ENCODE results near the gene TSPAN33.

The TSPAN33 gene

DNA sequence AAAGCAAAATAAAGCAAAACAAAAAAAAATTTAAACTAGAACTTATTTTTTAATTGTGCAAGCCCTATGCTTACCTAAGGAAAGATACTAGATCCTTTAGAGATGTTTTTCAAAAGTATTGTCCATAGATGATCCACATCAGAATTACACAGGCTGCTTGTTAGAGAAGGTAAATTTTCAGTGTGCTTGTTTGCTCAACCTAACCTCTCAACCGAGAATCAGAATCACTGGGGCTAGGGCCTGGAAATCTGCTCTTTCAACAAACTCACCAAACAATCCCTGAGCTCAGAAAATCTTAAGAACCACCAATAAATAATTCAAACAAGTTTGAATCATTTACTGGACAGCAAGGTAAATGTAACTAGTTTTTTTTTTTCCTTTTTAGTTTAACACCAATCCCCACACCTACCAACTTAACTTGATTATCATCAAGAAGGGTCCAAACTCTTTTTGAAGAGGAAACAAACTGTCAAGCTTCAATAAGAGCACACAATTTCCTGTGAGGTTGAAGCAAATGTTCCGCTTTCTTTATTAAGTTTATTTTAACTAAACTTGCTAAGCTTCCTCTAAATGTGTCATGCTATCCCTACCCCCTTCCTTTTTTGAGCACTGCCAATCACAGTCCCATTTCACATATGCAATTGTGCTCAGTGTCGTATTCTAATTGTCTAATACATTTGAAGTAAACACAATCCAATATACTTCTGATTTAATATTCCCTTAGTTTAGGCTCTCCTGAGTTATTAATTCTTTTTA, 7.4 kb upstream of the TSPAN33 start:
- DNase-seq (ENCODE audit: low read depth in 2 of 2), result no peak

DNA sequence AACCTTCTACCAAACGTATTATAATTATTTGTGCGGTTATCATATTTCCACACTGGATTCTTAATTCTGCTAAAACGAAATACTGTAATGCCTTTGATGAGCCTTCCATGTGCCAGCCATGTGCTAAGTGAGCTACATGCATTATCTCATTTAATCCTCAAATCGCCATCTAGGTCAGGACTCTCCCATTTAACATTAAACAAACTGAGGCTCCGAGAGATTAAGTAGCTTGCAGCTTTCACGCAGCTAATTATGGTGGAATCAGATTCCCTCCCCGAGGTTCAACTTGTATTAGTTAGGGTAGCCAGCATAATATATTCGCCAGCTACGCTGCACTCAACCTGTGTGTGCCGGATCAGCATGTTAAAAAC, 798 bp upstream of the TSPAN33 start:
- DNase-seq (ENCODE audit: low read depth in 2 of 2), result no peak

DNA sequence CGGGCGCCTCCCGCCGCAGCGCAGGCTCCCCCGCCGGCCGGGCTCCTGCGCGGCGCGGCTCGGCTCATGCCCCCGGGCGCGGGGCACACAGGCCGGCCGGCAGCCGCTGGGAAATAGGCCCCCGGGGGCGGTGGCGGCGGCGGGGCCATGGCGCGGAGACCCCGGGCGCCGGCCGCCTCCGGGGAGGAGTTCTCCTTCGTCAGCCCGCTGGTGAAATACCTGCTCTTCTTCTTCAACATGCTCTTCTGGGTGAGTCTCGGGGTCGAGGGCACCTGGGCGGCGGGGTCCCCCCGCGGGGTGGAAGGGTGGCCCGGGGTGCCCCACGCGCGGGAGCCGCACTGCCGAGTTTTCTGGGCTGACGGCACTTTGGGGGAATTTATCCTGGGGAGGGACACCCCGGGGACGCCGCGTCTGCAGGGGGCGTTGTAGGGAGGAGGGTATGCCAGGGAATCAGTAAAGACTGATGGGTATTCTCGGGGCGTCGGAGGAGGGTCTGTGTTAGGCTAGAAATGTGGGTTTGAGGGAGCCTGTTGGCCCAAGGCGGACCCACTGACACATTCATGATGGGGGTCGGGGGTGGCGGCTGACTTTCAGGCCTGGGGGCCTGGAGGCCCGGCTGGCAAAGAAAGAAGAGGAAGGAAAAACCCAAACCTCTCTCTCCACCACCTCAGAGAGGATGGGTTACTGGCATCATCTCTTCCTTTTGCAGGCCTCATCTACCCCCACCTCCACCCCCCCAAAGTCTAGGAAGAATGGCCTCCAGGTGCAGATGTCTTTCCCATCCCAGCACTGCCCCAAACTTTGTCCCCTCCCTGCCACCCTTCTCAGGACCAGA, 544 bp downstream of the TSPAN33 start:
- DNase-seq (ENCODE audit: low read depth in 2 of 2), result no peak

DNA sequence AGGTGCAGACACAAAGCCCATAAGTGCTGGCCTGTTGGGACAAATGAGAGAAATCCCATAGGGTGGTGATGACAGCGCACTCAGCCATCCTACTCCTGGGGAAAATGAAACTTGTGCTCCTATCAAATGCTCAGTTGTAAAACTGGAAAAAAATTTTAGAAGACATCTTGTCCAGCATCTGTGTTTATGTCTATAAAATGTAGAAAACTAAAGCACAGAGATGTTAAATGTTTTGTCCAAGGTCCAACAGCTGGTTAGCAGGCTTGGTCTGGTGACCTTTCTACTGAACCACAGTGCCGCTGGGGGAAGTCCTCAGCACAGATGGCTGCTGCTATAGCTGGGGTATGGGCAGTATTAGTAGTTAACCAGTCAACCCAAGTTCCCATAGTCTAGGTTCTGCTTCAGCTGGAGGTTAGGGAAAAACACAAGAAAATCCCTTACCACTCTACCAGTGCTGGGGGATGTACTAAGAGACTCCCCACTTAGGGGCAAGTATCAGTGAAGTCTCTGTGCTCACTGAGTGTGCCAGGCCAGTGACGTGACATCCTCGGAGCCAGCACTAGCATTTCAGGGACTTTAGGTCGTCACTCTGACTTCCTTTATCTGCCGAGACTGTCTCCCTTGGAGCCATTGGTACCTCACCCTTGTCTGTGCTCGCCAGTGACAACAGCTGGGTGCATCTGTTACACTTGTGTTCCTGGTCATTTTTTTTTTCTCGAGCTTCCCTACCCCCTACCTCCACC, 1.9 kb downstream of the TSPAN33 start:
- no peak for DNase-seq (ENCODE audit: low read depth in 2 of 2)

DNA sequence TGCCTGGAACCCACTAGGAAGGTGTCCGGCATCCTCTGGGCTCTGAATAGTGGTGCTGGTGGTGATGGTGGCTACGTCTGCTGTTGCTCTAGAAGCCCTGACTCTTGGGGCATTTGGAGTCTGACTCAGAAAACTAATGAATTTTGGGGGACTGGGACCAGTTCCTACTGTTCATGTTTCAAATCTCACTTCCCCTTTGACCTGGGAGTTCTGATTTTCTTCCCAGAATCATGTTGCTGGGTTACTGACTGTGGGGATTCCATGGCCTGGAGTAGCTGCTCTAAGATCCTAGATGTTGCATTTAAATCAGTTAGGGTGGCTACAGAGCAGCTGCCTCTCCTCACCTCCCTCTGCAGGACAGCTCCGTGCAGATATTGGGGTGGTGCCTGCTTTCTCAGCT, 3.2 kb downstream of the TSPAN33 start:
- DNase-seq (ENCODE audit: low read depth in 2 of 2), result no peak

DNA sequence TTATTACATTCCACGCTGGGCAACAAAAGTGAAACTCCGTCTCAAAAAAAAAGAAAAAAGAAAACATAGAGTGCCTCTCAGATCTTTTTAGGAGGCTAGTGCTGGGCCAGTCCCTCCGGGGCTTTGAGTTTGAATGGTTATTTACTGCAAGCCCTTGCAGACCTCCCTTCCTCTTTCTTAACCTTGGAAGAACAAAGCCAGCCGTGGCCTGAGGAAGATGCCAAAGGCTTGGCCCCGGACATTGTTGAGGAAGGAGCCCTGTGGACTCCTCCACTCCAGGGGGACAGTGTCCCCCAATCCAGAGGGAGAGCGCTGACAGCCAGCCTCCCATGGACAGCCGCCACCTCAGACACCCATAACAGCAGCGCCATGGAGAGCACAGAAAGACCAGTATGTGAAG, 5.0 kb downstream of the TSPAN33 start:
- no peak for DNase-seq (ENCODE audit: low read depth in 2 of 2)

DNA sequence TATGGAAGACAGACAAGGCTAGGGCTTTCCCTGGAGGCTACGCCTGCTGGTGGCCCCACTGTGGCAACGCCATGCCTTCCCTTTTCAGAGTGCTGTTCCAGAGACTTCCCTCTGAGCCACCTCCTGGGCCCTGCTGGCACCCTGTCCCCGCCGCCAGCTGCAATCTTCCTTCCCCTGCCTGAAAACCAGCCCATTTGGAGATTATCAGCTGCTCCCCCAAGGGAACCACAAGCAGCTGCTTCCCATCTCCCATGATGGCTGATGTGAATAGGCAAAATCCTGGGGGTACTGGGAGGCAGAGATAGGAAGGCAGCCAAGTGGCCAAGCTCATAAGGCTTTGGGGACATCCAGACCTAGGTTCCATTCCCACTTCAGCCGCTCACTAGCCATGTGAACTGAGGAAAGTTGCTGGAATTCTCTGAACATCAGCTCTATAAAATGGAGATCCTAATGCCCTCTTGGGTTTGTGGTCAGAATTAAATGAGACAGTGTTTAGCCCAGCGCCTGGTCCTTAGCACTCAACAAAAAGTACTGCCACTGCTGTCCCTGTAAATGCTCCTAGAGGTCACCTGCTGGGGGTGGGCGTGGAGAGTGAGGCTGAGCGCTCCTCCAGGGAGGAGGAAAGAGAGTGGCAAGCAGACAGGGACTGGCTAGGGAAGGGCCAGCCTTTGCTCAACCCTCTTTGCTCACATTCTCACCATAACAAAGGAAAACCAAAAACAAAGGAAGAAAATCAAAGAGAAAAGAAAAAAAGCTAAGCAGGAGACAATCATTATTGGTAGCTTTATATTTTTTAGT, 5.9 kb downstream of the TSPAN33 start:
- DNase-seq (ENCODE audit: low read depth in 2 of 2), result no peak

DNA sequence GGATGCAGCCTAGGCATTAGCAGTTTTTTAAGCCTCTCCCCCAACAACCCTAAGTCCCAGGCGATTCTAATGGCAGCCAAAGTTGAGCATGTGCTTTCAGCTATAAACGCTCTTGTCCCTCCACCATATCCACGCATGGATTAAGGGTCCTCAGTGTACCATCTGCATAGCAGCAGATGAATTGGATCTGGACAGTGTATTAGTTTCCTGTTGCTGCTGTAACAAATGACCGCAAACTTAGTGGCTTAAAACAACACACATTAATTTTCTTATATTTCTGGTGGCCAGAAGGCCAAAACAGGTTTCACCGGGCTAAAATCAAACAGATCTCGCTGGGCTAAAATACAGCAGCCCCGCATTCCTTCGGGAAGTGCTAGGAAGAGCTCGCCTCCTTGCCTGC, 13.1 kb downstream of the TSPAN33 start:
- DNase-seq (ENCODE audit: low read depth in 2 of 2), result no peak

DNA sequence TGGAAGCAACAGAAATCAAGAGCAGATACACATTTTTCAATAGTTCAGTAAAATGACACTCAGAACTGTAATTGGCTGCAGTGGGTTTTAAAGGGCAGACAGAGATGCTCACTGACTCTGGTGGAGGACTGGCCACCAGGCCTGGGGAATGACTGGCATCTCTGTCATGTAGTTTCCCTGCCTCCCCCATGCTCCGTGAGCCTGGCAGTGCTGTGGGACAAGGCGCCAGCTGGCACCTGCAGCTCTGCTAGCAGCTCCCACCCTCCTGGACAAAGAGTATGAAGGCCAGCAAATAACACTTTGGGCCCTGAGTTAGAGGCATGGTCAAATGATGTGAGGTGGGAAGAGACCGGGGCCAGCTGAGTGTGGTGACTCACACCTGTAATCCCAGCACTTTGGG, 15.0 kb downstream of the TSPAN33 start:
- no peak for DNase-seq (ENCODE audit: low read depth in 2 of 2)

DNA sequence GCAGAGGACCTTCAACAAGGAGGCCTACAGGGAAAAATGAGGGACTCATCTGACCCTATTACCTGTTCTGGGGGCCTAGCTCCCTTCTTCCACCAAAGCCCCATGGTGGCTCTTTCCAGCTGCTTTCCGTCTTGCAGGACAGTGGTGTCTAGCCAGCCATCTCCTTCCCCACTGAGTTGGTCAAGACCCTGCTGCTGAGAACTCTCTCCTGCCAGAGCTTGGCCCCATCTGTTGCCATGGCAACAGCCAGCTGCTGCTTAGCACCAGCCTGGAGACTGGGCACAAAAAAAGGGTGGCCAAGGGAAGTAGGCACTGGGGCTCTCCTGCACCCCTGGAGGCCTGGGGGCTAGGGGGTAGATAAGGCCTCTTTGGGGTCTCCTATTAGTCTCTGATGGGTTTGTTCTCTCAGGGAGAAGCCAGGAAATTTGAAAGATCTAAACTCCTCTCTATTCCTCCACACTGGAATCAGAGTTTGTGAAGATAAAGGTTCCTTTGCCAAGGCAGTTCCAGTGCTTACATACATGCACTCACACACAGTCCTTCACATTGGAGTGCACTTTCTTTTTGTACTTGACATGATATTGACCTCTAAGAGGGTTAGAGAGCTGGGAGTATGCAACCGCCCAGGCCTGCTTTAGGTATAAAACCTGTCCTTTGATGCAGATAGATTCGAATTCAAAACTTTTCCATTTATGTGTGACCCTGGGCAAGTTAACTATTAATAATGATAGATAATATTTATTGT, 15.8 kb downstream of the TSPAN33 start:
- DNase-seq (ENCODE audit: low read depth in 2 of 2), result no peak

DNA sequence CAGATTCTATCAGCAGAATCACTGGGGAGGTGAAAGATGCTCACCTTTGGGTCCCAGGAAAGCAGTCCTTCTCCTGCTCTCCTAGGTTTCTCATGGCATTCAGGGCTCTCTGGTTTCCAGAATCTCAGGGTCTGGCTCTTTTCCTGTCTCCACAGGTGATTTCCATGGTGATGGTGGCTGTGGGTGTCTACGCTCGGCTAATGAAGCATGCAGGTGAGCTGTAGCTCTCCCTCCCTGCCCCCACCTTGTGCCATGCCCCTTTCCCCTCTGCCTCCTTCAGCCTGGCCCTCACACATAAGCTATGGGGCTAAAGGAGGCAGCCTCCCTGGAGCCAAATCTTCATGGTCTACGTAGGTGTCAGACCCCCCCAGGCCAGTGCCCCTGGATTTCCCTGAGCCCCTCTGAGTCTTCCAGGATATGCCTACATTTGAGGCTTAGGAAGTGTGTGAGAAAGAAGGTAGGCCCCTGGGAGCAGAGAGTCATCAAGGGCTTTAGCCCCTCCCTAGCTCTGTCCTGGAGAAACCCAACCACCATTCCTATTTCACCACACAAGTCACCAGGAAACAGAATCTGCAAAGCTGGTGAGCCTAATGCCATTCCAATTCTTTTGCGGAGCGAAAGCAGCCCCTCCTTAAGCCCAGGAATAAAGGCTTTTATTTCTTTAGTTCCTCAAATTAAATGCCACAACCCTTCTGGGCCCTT, 17.2 kb downstream of the TSPAN33 start:
- no peak for DNase-seq (ENCODE audit: low read depth in 2 of 2)

DNA sequence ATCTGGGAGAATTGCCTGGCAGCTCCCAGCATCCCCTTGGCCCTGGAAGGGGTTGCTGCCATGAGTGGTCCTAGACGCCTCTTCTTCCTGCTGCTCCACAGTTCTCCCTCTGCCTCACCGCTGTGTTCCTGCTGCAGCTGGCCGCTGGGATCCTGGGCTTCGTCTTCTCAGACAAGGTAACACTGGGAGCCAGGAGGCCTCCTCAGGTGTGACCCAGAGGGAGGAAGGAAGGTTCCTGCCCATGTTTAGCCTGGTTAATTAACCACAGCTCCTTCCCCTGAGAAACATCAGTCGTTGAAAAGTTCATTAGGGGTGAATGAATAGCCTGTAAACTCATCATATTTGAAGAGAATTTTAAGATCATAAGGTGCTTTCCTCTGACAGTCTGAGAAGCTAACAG, 18.2 kb downstream of the TSPAN33 start:
- DNase-seq (ENCODE audit: low read depth in 2 of 2), result no peak

DNA sequence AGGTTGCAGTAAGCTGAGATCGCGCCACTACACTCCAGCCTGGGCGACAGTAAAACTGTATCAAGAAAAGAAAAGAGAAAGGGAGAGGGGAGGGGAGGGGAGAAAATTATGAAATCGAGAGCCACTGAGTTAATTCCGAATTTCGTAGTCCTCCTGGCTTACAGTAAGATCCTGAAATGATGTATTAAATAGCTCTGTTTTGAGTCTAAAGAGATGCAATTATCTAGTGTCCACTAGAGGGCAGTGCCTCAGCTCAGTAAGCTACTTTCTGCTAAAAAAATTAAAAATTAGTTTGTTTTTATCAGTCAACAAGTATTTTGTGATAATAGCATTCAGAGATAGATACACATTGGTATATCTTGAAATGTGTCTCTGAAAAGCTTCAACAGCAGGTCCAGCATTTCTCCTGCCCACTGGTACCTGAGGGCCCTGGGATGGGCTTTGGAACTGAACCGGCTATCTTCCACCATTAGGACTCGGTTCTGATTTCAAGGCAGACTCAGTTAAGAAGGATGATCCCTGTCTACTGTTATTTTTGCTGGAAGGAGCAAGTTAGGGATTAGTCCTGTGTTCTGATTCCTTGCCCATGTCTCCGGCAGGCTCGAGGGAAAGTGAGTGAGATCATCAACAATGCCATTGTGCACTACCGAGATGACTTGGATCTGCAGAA, 19.5 kb downstream of the TSPAN33 start:
- DNase-seq (ENCODE audit: low read depth in 2 of 2), result no peak

DNA sequence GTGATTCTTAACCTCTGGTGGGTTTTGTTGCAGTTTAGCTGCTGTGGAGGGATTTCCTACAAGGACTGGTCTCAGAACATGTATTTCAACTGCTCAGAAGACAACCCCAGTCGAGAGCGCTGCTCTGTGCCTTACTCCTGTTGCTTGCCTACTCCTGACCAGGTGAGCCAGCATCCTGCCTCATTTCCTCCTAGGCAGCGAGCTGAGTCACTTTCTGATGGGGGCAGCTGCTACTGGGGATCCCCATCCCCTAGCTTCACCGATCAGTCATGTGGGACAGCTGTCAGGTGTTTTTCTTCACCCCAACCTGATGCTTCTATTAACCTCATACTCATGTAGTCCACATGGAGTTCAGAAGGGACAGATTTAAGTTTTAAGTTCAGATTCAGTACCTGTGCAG, 22.2 kb downstream of the TSPAN33 start:
- DNase-seq (ENCODE audit: low read depth in 2 of 2), result no peak

DNA sequence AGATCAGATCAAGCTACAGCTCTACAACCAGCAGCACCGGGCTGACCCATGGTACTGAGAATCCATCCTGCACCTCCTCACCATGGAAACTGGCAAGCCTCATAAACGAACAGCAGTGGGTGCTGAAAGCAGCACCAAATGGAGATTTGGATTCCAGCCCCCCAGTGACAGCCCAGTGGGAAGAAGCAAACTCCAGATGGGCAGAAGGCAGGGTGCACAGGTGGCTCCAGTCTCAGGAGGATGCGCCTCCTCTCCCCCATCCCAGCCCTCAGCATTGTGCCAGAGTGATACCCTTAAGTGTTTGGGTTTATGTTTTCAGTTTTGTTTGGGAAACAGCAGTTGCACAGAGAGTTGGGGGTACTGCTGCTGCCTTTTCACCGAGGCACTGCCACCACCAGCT, 23.3 kb downstream of the TSPAN33 start:
- no peak for DNase-seq (ENCODE audit: low read depth in 2 of 2)

DNA sequence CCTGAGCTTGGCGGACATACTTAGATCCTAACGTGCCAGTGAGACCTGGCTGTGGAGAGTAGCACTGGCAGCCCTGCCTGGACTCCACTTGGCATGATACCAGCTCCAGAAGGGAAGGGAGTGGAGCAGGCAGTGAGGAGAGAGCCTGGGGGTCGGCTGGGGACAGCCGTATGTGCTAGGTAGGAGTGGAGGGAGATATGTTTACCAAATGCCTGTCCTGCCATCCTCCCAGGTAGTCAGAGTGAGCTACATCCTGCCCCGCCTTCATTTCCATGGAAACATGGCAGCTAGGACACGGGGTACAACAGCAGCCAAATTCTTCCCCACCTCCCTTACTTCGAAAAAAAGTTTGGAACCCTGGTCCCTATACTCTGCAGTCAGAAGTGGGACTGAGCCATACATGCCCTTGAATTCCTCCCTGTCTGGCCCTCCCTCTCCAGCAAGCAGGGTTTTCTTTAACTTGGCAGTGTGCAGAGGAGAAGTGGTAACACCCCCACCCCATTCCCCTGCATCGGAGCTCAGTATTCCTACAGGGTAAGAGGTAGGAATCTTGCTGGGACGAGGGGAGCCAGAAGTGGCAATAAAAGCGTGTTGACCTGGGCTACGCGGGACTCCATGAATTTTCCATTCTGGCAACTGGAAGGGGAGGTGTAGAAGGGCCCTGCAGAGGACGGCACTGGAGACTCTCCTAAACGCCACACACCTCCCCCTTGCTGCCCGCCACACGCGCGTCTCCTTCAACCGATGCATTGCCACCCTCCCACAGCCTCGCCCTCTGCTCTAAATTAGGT, 23.9 kb downstream of the TSPAN33 start:
- DNase-seq (ENCODE audit: low read depth in 2 of 2), result no peak

DNA sequence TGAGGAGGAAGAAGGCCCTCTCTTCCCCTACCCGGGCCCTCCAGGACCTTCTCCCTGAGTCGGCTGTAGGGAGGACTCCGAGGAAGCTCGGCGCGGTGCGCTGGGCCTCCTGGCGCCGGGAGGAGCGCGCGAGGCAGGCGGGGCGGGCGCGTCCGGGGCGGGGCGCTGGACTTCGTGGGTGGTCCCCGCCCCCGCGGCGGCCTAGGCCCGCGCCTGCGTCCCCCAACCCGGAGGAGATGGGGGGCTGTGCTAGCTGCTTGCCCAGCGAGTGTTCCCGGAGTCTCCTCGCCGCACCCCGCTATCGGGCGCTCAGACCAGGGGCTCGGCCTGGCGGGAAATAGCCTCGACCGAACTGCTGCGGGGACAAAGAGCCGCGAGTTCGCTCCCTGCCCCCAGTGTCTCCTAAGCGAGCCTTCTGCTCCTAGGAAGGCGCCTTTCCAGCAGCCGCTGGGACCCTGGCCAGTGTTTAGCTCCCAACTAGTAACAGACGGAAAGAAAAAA, 24.7 kb downstream of the TSPAN33 start:
- DNase-seq (ENCODE audit: low read depth in 2 of 2), result no peak

DNA sequence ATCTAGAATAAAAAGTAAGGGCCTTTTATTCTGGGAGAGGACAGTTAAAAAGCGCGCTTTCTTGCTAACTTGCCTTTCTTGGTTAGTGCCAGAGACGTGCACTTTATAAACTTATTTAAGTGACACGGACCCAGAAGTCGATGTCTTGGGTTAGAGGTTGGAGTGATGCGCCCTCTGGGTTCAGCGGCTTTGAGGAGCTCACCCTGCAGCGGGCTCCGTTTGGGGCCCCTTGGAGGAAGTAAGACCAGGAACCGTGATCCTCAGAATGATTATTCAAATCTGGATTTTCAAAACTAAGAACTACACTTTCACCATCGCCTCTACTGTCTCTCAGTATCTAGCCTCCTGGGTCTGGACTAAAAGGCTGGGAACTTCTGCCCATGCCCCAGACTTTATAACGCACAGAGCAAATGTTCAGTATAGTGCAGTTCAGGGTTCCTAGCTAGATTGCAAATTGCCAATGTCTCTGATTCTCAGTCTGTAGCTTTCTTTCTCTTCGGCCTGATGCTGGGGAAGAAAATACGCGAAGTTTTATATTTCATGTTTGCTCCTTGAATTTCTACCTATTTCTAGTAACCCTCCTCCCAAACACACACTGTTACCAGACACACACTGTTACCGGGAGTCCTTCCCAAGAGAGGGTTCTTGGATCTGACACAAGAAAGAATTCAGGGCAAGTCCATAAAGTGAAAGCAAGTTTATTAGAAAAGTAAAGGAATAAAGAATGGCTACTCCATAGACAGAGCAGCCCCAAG, 25.4 kb downstream of the TSPAN33 start:
- no peak for DNase-seq (ENCODE audit: low read depth in 2 of 2)

All from stimulated activated CD8-positive, alpha-beta memory T cell treated with anti-CD3 and anti-CD28 coated beads, Interleukin-15, amount 100 ng/mL, for 4 hours (primary cell).